ENCODE data around the gene FBXO41. TPM values are rescaled to one million over a fixed set of nuclear protein-coding genes. Genes with fewer than 3 reads are reported as not detected.
A peak's percentile ranks its signal among the peaks of the same experiment; 100 is the strongest.

FBXO41 gene
- total RNA-seq, 3 donors from 2014 or later (not counting 1 experiment from before 2014, with no cell fraction given), result 11.5 to 16.4 (median 13.8) TPM

DNA sequence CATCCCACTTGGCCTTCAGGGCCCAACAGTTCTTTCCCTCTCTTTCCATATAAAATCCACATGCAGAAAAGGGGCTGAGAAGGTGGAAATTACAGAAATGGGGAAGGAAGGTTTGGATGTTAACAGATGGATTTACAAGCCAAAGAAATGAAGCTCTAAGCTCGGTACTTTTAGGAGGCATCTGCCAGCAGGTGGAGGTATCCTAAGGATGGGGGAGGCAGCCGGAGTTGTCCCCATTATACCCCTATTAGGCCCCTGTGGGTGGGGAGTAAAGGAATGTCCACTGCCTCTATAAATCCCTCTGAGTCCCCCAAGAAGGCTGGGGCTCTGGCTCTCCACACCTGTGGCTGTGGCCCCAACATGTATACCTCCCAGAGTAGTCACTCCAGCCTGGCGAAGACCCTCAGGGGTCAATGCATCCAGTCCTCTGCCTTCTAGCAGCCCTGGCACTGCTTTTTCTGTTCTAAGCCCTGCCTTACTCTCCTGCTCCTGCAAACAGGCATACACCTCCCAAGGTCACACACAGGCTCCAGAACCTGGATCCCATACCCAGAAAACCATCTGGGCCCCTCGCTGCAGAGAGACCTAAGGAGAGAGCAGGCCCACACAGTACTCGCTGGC is 1.2 kb downstream of the FBXO41 start:
- TF ChIP-seq, protein P1, sequence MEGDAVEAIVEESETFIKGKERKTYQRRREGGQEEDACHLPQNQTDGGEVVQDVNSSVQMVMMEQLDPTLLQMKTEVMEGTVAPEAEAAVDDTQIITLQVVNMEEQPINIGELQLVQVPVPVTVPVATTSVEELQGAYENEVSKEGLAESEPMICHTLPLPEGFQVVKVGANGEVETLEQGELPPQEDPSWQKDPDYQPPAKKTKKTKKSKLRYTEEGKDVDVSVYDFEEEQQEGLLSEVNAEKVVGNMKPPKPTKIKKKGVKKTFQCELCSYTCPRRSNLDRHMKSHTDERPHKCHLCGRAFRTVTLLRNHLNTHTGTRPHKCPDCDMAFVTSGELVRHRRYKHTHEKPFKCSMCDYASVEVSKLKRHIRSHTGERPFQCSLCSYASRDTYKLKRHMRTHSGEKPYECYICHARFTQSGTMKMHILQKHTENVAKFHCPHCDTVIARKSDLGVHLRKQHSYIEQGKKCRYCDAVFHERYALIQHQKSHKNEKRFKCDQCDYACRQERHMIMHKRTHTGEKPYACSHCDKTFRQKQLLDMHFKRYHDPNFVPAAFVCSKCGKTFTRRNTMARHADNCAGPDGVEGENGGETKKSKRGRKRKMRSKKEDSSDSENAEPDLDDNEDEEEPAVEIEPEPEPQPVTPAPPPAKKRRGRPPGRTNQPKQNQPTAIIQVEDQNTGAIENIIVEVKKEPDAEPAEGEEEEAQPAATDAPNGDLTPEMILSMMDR (IDR thresholded peaks at IDR 0.05), result no peak
- intact Hi-C loops (cut with micrococcal nuclease), result no loop called here
- H3K36me3 Mint-ChIP-seq, result no peaks in the 10 kb centered on the region
- Histone ChIP-seq H3K4me1 (ENCODE audit: control insufficient read depth, insufficient read depth, low read length) (peaks cover 22% of the 10 kb centered on the region), H3K36me3 (ENCODE audit: control insufficient read depth, insufficient read depth, low read length) (no peaks in the 10 kb centered on the region), H3K27ac (ENCODE audit: low read length) (no peak overlapping the region), H3K27me3 (ENCODE audit: control insufficient read depth, insufficient read depth, low read length) (no peaks in the 10 kb centered on the region), H3K4me3 (ENCODE audit: low read length) (no peak overlapping the region), H3K9me3 (ENCODE audit: control insufficient read depth, insufficient read depth, low read length) (no peaks in the 10 kb centered on the region)
- DNase-seq, result no peak
- no peaks in the 10 kb centered on the region for H3K9me3 Mint-ChIP-seq
- 67% methylated on average over 4 of the region's 5 CpGs for WGBS (ENCODE audit: insufficient coverage)
- H3K4me3 Mint-ChIP-seq, result peak overlapping the region; percentile 78
- peaks cover 1 to 5% of the 10 kb centered on the region in 2 donors for H3K27me3 Mint-ChIP-seq (ENCODE audit: low read depth in 2 of 2)
- H3K4me1 Mint-ChIP-seq, result peaks cover 12 to 29% of the 10 kb centered on the region in 2 donors
- no peak for ATAC-seq
- H3K27ac Mint-ChIP-seq, result peak overlapping the region in 1 of 2 donors; percentile 28

DNA sequence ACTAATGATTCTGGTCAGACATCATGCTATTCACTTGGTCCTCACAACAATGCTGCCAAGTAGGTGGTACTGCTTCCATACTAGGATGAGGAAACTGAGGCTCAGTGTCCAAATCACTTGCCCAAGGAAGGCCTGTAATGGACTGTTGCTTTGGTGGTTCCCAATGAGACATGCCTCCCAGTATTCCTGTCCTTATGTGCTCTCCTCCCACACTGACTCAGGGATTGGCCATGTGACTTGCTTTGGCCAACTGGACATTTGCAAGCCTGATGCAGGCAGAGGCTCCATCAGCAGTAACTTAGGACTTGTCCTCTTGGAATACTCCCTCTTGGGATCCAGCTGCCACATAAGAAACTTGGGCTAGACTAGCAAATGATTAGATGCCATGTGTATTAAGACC is 3.0 kb downstream of the FBXO41 start:
- H3K4me3 Mint-ChIP-seq, result no peak overlapping the region
- ATAC-seq (no peak), DNase-seq (no peak)
- Histone ChIP-seq H3K27ac (ENCODE audit: low read length) (no peak overlapping the region), H3K4me3 (ENCODE audit: low read length) (no peak overlapping the region), H3K4me1 (ENCODE audit: control insufficient read depth, insufficient read depth, low read length) (peaks cover 22% of the 10 kb centered on the region), H3K9me3 (ENCODE audit: control insufficient read depth, insufficient read depth, low read length) (no peaks in the 10 kb centered on the region), H3K27me3 (ENCODE audit: control insufficient read depth, insufficient read depth, low read length) (no peaks in the 10 kb centered on the region), H3K36me3 (ENCODE audit: control insufficient read depth, insufficient read depth, low read length) (no peaks in the 10 kb centered on the region)
- H3K9me3 Mint-ChIP-seq, result no peaks in the 10 kb centered on the region
- H3K36me3 Mint-ChIP-seq, result no peaks in the 10 kb centered on the region
- TF ChIP-seq, protein P1 (IDR thresholded peaks at IDR 0.05), result no peak
- H3K27me3 Mint-ChIP-seq (ENCODE audit: low read depth in 2 of 2), result no peaks in the 10 kb centered on the region
- peaks cover 12 to 29% of the 10 kb centered on the region in 2 donors for H3K4me1 Mint-ChIP-seq
- intact Hi-C loops (cut with micrococcal nuclease), result no loop called here
- H3K27ac Mint-ChIP-seq, result no peak overlapping the region

DNA sequence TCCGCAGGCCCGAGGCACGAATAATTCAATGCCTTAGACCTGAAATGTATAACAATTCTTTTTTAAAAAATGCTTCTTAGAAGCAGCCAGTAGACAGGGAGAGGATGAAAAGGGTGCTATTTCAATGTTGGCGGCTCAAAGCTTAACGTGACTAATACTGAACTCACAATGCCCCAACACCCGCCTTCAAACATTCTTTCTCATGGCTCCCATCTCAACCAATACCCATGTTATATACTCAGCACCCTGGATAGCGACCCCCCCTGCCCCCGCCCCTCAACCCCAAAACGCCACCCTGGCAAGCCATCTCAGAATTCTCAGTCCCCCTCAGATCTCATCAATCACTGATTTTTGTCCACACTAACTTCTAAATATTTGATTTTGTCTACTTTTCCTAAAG is 4.4 kb downstream of the FBXO41 start:
- no peaks in the 10 kb centered on the region for H3K36me3 ChIP-seq (ENCODE audit: control insufficient read depth, insufficient read depth, low read length)
- H3K9me3 Mint-ChIP-seq, result no peaks in the 10 kb centered on the region
- intact Hi-C loops (cut with micrococcal nuclease), result no loop called here
- no peaks in the 10 kb centered on the region for H3K27me3 ChIP-seq (ENCODE audit: control insufficient read depth, insufficient read depth, low read length)
- TF ChIP-seq, protein P1 (IDR thresholded peaks at IDR 0.05), result no peak
- DNase-seq (no peak), ATAC-seq (no peak)
- H3K9me3 ChIP-seq (ENCODE audit: control insufficient read depth, insufficient read depth, low read length), result no peaks in the 10 kb centered on the region
- H3K4me1 Mint-ChIP-seq, result peaks cover 0 to 15% of the 10 kb centered on the region in 2 donors
- no peak overlapping the region for H3K4me3 Mint-ChIP-seq
- 97% methylated on average over 9 of the region's 9 CpGs for WGBS (ENCODE audit: insufficient coverage)
- no peak overlapping the region for H3K27ac Mint-ChIP-seq
- H3K27me3 Mint-ChIP-seq (ENCODE audit: low read depth in 2 of 2), result no peaks in the 10 kb centered on the region
- no peaks in the 10 kb centered on the region for H3K36me3 Mint-ChIP-seq
- peaks cover 15% of the 10 kb centered on the region for H3K4me1 ChIP-seq (ENCODE audit: control insufficient read depth, insufficient read depth, low read length)
- H3K4me3 ChIP-seq (ENCODE audit: low read length), result no peak overlapping the region
- no peak overlapping the region for H3K27ac ChIP-seq (ENCODE audit: low read length)

DNA sequence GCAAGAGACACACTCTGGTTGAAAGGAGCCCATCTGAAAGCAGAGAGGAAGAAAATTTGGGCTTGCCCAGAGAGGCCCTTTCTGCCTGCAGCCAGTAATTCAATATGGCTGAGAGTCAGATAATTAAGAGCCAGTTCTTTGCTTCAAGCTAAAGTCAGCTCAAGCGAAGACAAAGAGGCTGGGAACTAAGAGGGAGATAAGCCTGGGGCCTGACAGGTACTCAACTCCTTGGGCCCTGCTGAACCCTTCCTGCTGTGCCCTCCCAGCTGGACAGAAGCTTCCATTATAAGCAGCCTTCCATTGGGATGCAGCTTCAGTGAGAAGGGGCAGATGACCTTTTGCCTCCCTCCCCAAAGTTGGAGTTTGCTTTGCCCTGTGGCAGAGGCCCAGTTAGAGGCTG is 12.0 kb downstream of the FBXO41 start:
- WGBS (ENCODE audit: insufficient coverage), result 93% methylated on average over 1 of the region's 1 CpG
- H3K4me1 ChIP-seq (ENCODE audit: control insufficient read depth, insufficient read depth, low read length), result peaks cover 8% of the 10 kb centered on the region
- H3K36me3 ChIP-seq (ENCODE audit: control insufficient read depth, insufficient read depth, low read length), result no peaks in the 10 kb centered on the region
- Mint-ChIP-seq H3K4me3 (no peak overlapping the region), H3K27me3 (ENCODE audit: low read depth in 2 of 2) (no peaks in the 10 kb centered on the region), H3K4me1 (peaks cover 10 to 18% of the 10 kb centered on the region in 2 donors), H3K9me3 (no peaks in the 10 kb centered on the region), H3K36me3 (no peaks in the 10 kb centered on the region), H3K27ac (no peak overlapping the region)
- no peak overlapping the region for H3K27ac ChIP-seq (ENCODE audit: low read length)
- DNase-seq (no peak), ATAC-seq (no peak)
- intact Hi-C loops (cut with micrococcal nuclease), result no loop called here
- H3K27me3 ChIP-seq (ENCODE audit: control insufficient read depth, insufficient read depth, low read length), result no peaks in the 10 kb centered on the region
- TF ChIP-seq, protein P1 (IDR thresholded peaks at IDR 0.05), result no peak
- no peak overlapping the region for H3K4me3 ChIP-seq (ENCODE audit: low read length)
- H3K9me3 ChIP-seq (ENCODE audit: control insufficient read depth, insufficient read depth, low read length), result no peaks in the 10 kb centered on the region
